Peyer's patch (tissue), 4 donors: Measurements from ENCODE around the gene NRDE2.

Source experiments
- POLR2A ChIP-seq, 2 donors: fragments of 450-650 bp; IDR thresholded peaks; one replicate each; pipeline ENCODE4 v1.5.1; 2017; ENCODE audit warnings: antibody characterized with exemption in 2 of 2, mild to moderate bottlenecking in 2 of 2, moderate library complexity in 2 of 2
- TF ChIP-seq, protein P1 (sequence below), 6 experiments: fragments of 450-650 bp in 4 of 6; fragments of 200-600 bp in 2 of 6; sonication (generic) in 1 of 6; IDR thresholded peaks; one replicate each; pipeline ENCODE4 v1.5.1; 2017 to 2019; ENCODE audit warnings: antibody characterized with exemption in 6 of 6, mild to moderate bottlenecking in 3 of 6, moderate library complexity in 1 of 6

DNA sequence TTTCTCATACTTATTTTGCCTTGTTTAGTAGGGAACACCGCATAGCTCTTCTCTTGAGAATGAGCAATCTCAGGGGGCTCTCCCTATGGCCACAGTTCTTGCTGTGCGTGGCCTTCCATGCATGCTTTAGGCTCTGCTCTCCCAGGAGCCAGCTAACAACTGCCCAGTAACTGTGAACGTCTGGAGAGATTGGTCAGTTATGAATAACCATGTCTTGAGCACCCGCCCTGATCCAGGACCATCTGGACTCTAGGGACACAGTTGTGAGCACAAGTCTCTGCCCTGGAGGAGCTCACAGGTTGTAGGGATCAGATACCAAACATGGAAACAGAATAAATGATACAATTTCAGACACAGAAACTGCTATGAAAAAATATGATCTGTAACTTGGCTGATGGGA lies 63.3 kb downstream of the NRDE2 start:
- TF ChIP-seq, protein P1, sequence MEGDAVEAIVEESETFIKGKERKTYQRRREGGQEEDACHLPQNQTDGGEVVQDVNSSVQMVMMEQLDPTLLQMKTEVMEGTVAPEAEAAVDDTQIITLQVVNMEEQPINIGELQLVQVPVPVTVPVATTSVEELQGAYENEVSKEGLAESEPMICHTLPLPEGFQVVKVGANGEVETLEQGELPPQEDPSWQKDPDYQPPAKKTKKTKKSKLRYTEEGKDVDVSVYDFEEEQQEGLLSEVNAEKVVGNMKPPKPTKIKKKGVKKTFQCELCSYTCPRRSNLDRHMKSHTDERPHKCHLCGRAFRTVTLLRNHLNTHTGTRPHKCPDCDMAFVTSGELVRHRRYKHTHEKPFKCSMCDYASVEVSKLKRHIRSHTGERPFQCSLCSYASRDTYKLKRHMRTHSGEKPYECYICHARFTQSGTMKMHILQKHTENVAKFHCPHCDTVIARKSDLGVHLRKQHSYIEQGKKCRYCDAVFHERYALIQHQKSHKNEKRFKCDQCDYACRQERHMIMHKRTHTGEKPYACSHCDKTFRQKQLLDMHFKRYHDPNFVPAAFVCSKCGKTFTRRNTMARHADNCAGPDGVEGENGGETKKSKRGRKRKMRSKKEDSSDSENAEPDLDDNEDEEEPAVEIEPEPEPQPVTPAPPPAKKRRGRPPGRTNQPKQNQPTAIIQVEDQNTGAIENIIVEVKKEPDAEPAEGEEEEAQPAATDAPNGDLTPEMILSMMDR (IDR thresholded peaks at IDR 0.05) = no peak
- TF ChIP-seq POLR2A (IDR thresholded peaks at IDR 0.05) = no peak
